HepG2 (cell line): ENCODE measurements around the gene ACOX3. TPM values are rescaled to one million over a fixed set of nuclear protein-coding genes. Genes with fewer than 3 reads are reported as not detected.
A peak's percentile ranks its signal among the peaks of the same experiment; 100 is the strongest.

Experiments used
- ATAC-seq: fragments of 200-7000 bp; cut with Tn5 transposase; 3 replicates; pipeline ENCODE4 v1.9.1; 2020; ENCODE audit warnings: mild to moderate bottlenecking, moderate library complexity
- BruUV-seq: library from RNA; stranded (reverse); fragments of 400-500 nt; replicated peaks from 2 replicates; lab custom pipeline; 2021; lab: Mats Ljungman, UMichigan
- CTCF ChIA-PET: fragments of 300-600 bp; formaldehyde crosslinking; extraction: SDS; loops from one replicate; lab custom pipeline; 2021; ENCODE audit warnings: low total read pairs, inconsistent platforms, low intra/inter-chr PET ratio; lab: Yijun Ruan, JAX
- POLR2A ChIA-PET: fragments of 350-600 bp; sonication (Branson Sonifier 250); formaldehyde crosslinking; loops from one replicate; lab custom pipeline; 2020; ENCODE audit warnings: antibody characterized with exemption, inconsistent platforms; lab: Yijun Ruan, JAX
- DNase-seq: peaks from one replicate; pipeline ENCODE4 v3.0.0-alpha.2; 2015; ENCODE audit warnings: low spot score
- FAIRE-seq: peaks from 3 replicates; lab custom pipeline; 2011; peaks lifted over from hg19 to GRCh38; lab: Jason Lieb, UNC
- H2AFZ ChIP-seq: one replicate; pipeline ENCODE4 v1.6.1; 2011; ENCODE audit warnings: low read length, inconsistent platforms
- H3K27ac ChIP-seq: fragments of 300-600 bp; 3 replicates; pipeline ENCODE4 v1.8.0; 2011; ENCODE audit warnings: mixed run types, mild to moderate bottlenecking, mixed read lengths, low read length, inconsistent platforms; ENCODE audit not compliant: insufficient read depth; ENCODE audit errors: extremely low read length
- H3K27me3 ChIP-seq, 2 experiments: fragments of 200-600 bp in 1 of 2; 2 replicates in 1 of 2; 3 replicates in 1 of 2; pipeline versions ENCODE4 v1.6.0 to v1.8.0; 2011; ENCODE audit warnings: low read length in 2 of 2, mild to moderate bottlenecking in 2 of 2, moderate library complexity in 2 of 2, inconsistent platforms in 1 of 2; ENCODE audit not compliant: insufficient read depth in 2 of 2, control insufficient read depth in 1 of 2
- H3K36me3 ChIP-seq, 2 experiments: fragments of 200-600 bp in 1 of 2; replicated peaks in 1 of 2; 2 replicates in 1 of 2; 3 replicates in 1 of 2; pipeline versions ENCODE4 v1.5.1 to v1.8.0; 2011; ENCODE audit warnings: low read length in 2 of 2, inconsistent platforms in 1 of 2; ENCODE audit not compliant: insufficient read depth in 2 of 2, control insufficient read depth in 1 of 2
- H3K4me1 ChIP-seq: 2 replicates; pipeline ENCODE4 v1.5.1; 2012; ENCODE audit warnings: low read length, inconsistent platforms; ENCODE audit not compliant: insufficient read depth
- H3K4me2 ChIP-seq: 2 replicates; pipeline ENCODE4 v1.6.0; 2011; ENCODE audit warnings: low read depth, low read length, inconsistent platforms
- H3K4me3 ChIP-seq, 3 experiments: fragments of 200-600 bp in 1 of 3; sonication (generic), shearing (Covaris generic) in 1 of 3; replicated peaks in 1 of 3; 2 replicates each; pipeline ENCODE4 v1.5.1; 2011 to 2016; ENCODE audit warnings: low read length in 3 of 3, inconsistent platforms in 2 of 3, low read depth in 2 of 3, mild to moderate bottlenecking in 2 of 3, control low read depth in 1 of 3, mixed read lengths in 1 of 3; ENCODE audit not compliant: insufficient read depth in 1 of 3
- H3K79me2 ChIP-seq: one replicate; pipeline ENCODE4 v1.6.1; 2011; ENCODE audit warnings: low read length, inconsistent platforms; ENCODE audit not compliant: insufficient read depth
- H3K9ac ChIP-seq: 2 replicates; pipeline ENCODE4 v1.6.0; 2011; ENCODE audit warnings: mild to moderate bottlenecking, low read depth, low read length, inconsistent platforms; ENCODE audit not compliant: insufficient read depth
- H3K9me3 ChIP-seq: 2 replicates; pipeline ENCODE4 v1.5.1; 2012; ENCODE audit warnings: mild to moderate bottlenecking, low read length
- H4K20me1 ChIP-seq: 2 replicates; pipeline ENCODE4 v1.6.0; 2011; ENCODE audit warnings: inconsistent platforms, mild to moderate bottlenecking, low read length, moderate library complexity; ENCODE audit not compliant: insufficient read depth
- AKAP8 ChIP-seq: sonication (generic); formaldehyde crosslinking; IDR thresholded peaks from 2 replicates; pipeline ENCODE4 v1.5.1; 2020; ENCODE audit warnings: mild to moderate bottlenecking, missing genetic modification reagents
- NPAS2 ChIP-seq: sonication (generic); formaldehyde crosslinking; IDR thresholded peaks from 2 replicates; pipeline ENCODE4 v1.8.0; 2022; ENCODE audit warnings: mild to moderate bottlenecking, missing genetic modification reagents, borderline replicate concordance
- POLR2A ChIP-seq, 2 experiments: IDR thresholded peaks; 2 replicates each; pipeline ENCODE4 v1.6.1; 2011; ENCODE audit warnings: low read depth in 2 of 2, low read length in 2 of 2, mild to moderate bottlenecking in 1 of 2, moderate library complexity in 1 of 2; ENCODE audit not compliant: insufficient read depth in 1 of 2
- PRMT3 ChIP-seq: sonication (generic); formaldehyde crosslinking; IDR thresholded peaks from 2 replicates; pipeline ENCODE4 v1.8.1; 2022; ENCODE audit warnings: low read depth, mild to moderate bottlenecking, moderate library complexity, missing genetic modification reagents, borderline replicate concordance
- SKI ChIP-seq: fragments of 450-650 bp; IDR thresholded peaks from one replicate; pipeline ENCODE4 v1.6.1; 2018; ENCODE audit warnings: mild to moderate bottlenecking; ENCODE audit not compliant: partially characterized antibody
- SOX13 ChIP-seq, 3 experiments: fragments of 450-650 bp in 1 of 3; sonication (generic) in 1 of 3; formaldehyde crosslinking in 1 of 3; IDR thresholded peaks in 2 of 3; conservative IDR thresholded peaks in 1 of 3; 2 replicates each; pipeline versions ENCODE4 v1.5.0 to v1.6.1; 2016 to 2020; ENCODE audit warnings: antibody characterized with exemption in 1 of 3, mild to moderate bottlenecking in 1 of 3, missing compliant biosample characterization in 1 of 3, missing genetic modification reagents in 1 of 3, moderate library complexity in 1 of 3
- SP140L ChIP-seq: sonication (generic); formaldehyde crosslinking; IDR thresholded peaks from 2 replicates; pipeline ENCODE4 v1.4.0; 2020; ENCODE audit warnings: missing genetic modification reagents, borderline replicate concordance
- SRF ChIP-seq: IDR thresholded peaks from 2 replicates; pipeline ENCODE4 v1.6.1; 2011; ENCODE audit warnings: mild to moderate bottlenecking, low read depth, low read length, moderate library complexity
- TEAD3 ChIP-seq: optimal IDR thresholded peaks from 2 replicates; pipeline ENCODE3; 2016; ENCODE audit warnings: borderline replicate concordance
- YEATS4 ChIP-seq: sonication (generic); formaldehyde crosslinking; IDR thresholded peaks from 2 replicates; pipeline ENCODE4 v1.4.0; 2020; ENCODE audit warnings: missing genetic modification reagents, borderline replicate concordance
- YY1 ChIP-seq: IDR thresholded peaks from 2 replicates; pipeline ENCODE4 v1.6.1; 2011; ENCODE audit warnings: low read length, low read depth, moderate library complexity, mild to moderate bottlenecking; ENCODE audit not compliant: insufficient read depth, insufficient replicate concordance
- ZNF124 ChIP-seq: sonication (generic); formaldehyde crosslinking; IDR thresholded peaks from 2 replicates; pipeline ENCODE4 v1.4.0; 2020; ENCODE audit warnings: missing genetic modification reagents
- ZNF598 ChIP-seq: sonication (generic); formaldehyde crosslinking; IDR thresholded peaks from 2 replicates; pipeline ENCODE4 v1.5.1; 2020; ENCODE audit warnings: mild to moderate bottlenecking, missing genetic modification reagents, borderline replicate concordance
- ZNF777 ChIP-seq: sonication (generic); formaldehyde crosslinking; IDR thresholded peaks from 2 replicates; pipeline ENCODE4 v1.4.0; 2020; ENCODE audit warnings: missing genetic modification reagents
- WGBS: methylation state at CpG from one replicate; pipeline ENCODE4 v1.1.6; 2017; ENCODE audit warnings: low lambda C conversion rate; 5-methylcytosine and 5-hydroxymethylcytosine counted together
- in situ Hi-C: cut with HindIII; loops from 2 replicates; pipeline ENCODE4 v1.10.0; 2017; ENCODE audit warnings: low pct_unique_long_range_greater_than_20kb; ENCODE audit not compliant: extremely low pct_ligation_motif_present
- intact Hi-C: fragments of 100-400 bp; cut with micrococcal nuclease; formaldehyde crosslinking; loops from one replicate; pipeline ENCODE4 v1.10.0; 2022; ENCODE audit not compliant: unreplicated experiment
- polyA plus RNA-seq, 8 experiments: library from polyadenylated mRNA; depleted of rRNA in 3 of 8; stranded (reverse) in 7 of 8; unstranded in 1 of 8; fragments of >200 nt; fragmentation: Illumina TruSeq in 4 of 8; extraction: Trizol in 4 of 8; gene quantifications; 2 replicates each; pipeline versions ENCODE4 v1.2.1 to v1.2.3, GENCODE V29; 2011 to 2016; ENCODE audit warnings: low read depth in 4 of 8, missing spikeins in 1 of 8, mixed read lengths in 1 of 8; ENCODE audit not compliant: insufficient read depth in 1 of 8
- total RNA-seq, 5 experiments: library from RNA; depleted of rRNA; stranded (reverse); fragments of >200 nt; fragmentation: Illumina TruSeq; extraction: Trizol; gene quantifications; 2 replicates each; pipeline ENCODE4 v1.2.3, GENCODE V29; 2016; ENCODE audit warnings: low read depth in 1 of 5
- TF ChIP-seq, protein P1 (sequence below): sonication (generic); formaldehyde crosslinking; conservative IDR thresholded peaks from 2 replicates; pipeline ENCODE4 v1.4.0; 2020; ENCODE audit warnings: mild to moderate bottlenecking, missing genetic modification reagents, moderate library complexity
- TF ChIP-seq, protein P2 (sequence below), 2 experiments: sonication (generic) in 1 of 2; formaldehyde crosslinking in 1 of 2; IDR thresholded peaks; 2 replicates each; pipeline versions ENCODE4 v1.4.0 to v1.6.1; 2018 to 2020; ENCODE audit warnings: missing genetic modification reagents in 2 of 2, borderline replicate concordance in 1 of 2, low read depth in 1 of 2, mild to moderate bottlenecking in 1 of 2, missing biosample characterization in 1 of 2

ACOX3 gene
- total and polyA plus RNA-seq, 2 of the 13 experiments (the other 11 are each of a cell fraction or from before 2014, with no cell fraction given): 4.2 to 17.8 TPM

DNA sequence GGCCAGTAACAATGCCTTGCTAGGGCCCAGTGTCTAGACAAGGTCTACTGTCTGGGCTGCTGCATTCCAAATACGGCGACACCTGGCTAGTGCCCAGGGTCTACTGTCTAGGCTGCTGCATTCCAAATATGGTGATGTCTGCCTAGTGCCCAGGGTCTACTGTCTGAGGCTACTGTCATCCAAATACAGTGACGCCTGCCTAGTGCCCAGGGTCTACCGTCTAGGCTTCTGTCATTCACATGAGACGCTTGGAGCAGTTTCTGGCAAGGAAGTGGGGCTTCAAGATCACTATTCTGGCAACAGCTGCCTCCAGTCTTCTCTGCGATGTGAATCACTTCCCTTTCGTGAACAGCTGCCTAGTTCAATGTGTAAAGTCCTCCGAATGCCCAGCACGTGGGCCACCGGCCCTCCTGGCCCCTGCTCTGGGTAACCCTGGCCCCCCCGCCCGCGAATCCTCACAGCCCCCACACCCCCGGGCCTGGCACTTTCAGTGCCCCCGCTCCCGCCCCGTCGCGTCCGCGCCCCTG is 12.7 kb downstream of the ACOX3 start:
- Histone ChIP-seq H3K9me3 (no peaks in the 10 kb centered on the region), H3K4me1 (peaks cover 16% of the 10 kb centered on the region), H3K36me3 (no peaks in the 10 kb centered on the region), H3K27ac (peak overlapping the region; percentile 70), H3K4me2 (peak overlapping the region; percentile 99), H3K9ac (peak overlapping the region; percentile 79), H4K20me1 (no peaks in the 10 kb centered on the region), H2AFZ (no peak overlapping the region), H3K27me3 (no peaks in the 10 kb centered on the region; a peak in 1 of 5 replicates), H3K4me3 (peak overlapping the region; percentile 77 to 91 (median 79)), H3K79me2 (no peaks in the 10 kb centered on the region)
- FAIRE-seq: no peak
- peak; percentile 76 for DNase-seq
- intact Hi-C loops: no loop called here
- CTCF ChIA-PET: no interaction called here
- peak; percentile 89 for ATAC-seq
- 20% methylated on average over 1 of the region's 21 CpGs for WGBS
- in situ Hi-C loops: no loop called here
- POLR2A ChIA-PET: interaction anchor here (0.7 to 2.9 kb wide), 2 partner anchors 11 to 19 kb away, joined by 3 to 30 read pairs; partner anchors contain the start of genes ACOX3 and TRMT44
- no TSS peak for BruUV-seq
- TF ChIP-seq PRMT3 (CRISPR knock-in tag) (no peak), NPAS2 (CRISPR knock-in tag) (0 out of 2 replicates have a peak, but pooled peaks have one; percentile 44), ZNF777 (CRISPR knock-in tag) (peak; percentile 74), SP140L (no peak), SKI (peak; percentile 99), SOX13 (IDR thresholded peaks at IDR 0.05) (no peak), SOX13 (CRISPR knock-in tag; conservative IDR thresholded peaks at IDR 0.05 in 1 of 2, IDR thresholded peaks at IDR 0.05 in 1 of 2) (peak in 1 of 2 experiments; percentile 35; a peak in 1 of 4 replicates), ZNF598 (CRISPR knock-in tag) (no peak), ZNF124 (no peak), TEAD3 (CRISPR knock-in tag) (peak; percentile 4), YY1 (no peak), SRF (peak; percentile 87), POLR2A (IDR thresholded peaks at IDR 0.05; ENCODE audit: insufficient read depth in 1 of 2, low read depth in 2 of 2, low read length in 2 of 2) (peak in 1 of 2 experiments; percentile 31; a peak in 1 of 4 replicates), AKAP8 (CRISPR knock-in tag) (no peak), YEATS4 (CRISPR knock-in tag) (0 out of 2 replicates have a peak, but pooled peaks have one; percentile 51)
- TF ChIP-seq, protein P1, sequence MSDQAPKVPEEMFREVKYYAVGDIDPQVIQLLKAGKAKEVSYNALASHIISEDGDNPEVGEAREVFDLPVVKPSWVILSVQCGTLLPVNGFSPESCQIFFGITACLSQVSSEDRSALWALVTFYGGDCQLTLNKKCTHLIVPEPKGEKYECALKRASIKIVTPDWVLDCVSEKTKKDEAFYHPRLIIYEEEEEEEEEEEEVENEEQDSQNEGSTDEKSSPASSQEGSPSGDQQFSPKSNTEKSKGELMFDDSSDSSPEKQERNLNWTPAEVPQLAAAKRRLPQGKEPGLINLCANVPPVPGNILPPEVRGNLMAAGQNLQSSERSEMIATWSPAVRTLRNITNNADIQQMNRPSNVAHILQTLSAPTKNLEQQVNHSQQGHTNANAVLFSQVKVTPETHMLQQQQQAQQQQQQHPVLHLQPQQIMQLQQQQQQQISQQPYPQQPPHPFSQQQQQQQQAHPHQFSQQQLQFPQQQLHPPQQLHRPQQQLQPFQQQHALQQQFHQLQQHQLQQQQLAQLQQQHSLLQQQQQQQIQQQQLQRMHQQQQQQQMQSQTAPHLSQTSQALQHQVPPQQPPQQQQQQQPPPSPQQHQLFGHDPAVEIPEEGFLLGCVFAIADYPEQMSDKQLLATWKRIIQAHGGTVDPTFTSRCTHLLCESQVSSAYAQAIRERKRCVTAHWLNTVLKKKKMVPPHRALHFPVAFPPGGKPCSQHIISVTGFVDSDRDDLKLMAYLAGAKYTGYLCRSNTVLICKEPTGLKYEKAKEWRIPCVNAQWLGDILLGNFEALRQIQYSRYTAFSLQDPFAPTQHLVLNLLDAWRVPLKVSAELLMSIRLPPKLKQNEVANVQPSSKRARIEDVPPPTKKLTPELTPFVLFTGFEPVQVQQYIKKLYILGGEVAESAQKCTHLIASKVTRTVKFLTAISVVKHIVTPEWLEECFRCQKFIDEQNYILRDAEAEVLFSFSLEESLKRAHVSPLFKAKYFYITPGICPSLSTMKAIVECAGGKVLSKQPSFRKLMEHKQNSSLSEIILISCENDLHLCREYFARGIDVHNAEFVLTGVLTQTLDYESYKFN (CRISPR knock-in tag): 0 out of 2 replicates have a peak, but pooled peaks have one; percentile 5
- TF ChIP-seq, protein P2, sequence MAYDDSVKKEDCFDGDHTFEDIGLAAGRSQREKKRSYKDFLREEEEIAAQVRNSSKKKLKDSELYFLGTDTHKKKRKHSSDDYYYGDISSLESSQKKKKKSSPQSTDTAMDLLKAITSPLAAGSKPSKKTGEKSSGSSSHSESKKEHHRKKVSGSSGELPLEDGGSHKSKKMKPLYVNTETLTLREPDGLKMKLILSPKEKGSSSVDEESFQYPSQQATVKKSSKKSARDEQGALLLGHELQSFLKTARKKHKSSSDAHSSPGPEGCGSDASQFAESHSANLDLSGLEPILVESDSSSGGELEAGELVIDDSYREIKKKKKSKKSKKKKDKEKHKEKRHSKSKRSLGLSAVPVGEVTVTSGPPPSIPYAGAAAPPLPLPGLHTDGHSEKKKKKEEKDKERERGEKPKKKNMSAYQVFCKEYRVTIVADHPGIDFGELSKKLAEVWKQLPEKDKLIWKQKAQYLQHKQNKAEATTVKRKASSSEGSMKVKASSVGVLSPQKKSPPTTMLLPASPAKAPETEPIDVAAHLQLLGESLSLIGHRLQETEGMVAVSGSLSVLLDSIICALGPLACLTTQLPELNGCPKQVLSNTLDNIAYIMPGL (CRISPR knock-in tag; IDR thresholded peaks at IDR 0.05; ENCODE audit: borderline replicate concordance in 1 of 2, low read depth in 1 of 2): 0 out of 4 replicates have a peak, but pooled peaks of 1 of the 2 experiments have one; percentile 10
